WTC11 (cell line): ENCODE measurements around the gene CHRM2.

ENCODE experiments used
- CREB1 ChIP-seq: sonication (generic); formaldehyde crosslinking; IDR thresholded peaks from 2 replicates; pipeline ENCODE4 v1.8.0; 2023; ENCODE audit warnings: mild to moderate bottlenecking, missing genetic modification reagents
- ESRRA ChIP-seq: sonication (generic); formaldehyde crosslinking; IDR thresholded peaks from 2 replicates; pipeline ENCODE4 v1.8.1; 2022; ENCODE audit warnings: mild to moderate bottlenecking, missing genetic modification reagents, borderline replicate concordance
- FOXJ3 ChIP-seq: sonication (generic); formaldehyde crosslinking; IDR thresholded peaks from 2 replicates; pipeline ENCODE4 v1.9.0; 2021; ENCODE audit warnings: missing genetic modification reagents, mild to moderate bottlenecking, borderline replicate concordance
- MXD4 ChIP-seq: fragments of 250-450 bp; sonication (Bioruptor Pico); IDR thresholded peaks from 2 replicates; pipeline ENCODE4 v1.8.0; 2021; ENCODE audit warnings: mild to moderate bottlenecking, moderate library complexity, borderline replicate concordance
- NFATC4 ChIP-seq: fragments of 250-450 bp; sonication (Bioruptor Pico); IDR thresholded peaks from 2 replicates; pipeline ENCODE4 v1.9.0; 2021; ENCODE audit warnings: mild to moderate bottlenecking
- NFYB ChIP-seq: sonication (generic); formaldehyde crosslinking; conservative IDR thresholded peaks from 2 replicates; pipeline ENCODE4 v1.8.0; 2022; ENCODE audit warnings: low read depth, missing genetic modification reagents
- NR1H2 ChIP-seq: sonication (generic); formaldehyde crosslinking; IDR thresholded peaks from 2 replicates; pipeline ENCODE4 v1.9.0; 2021; ENCODE audit warnings: mild to moderate bottlenecking, moderate library complexity, missing genetic modification reagents
- SMAD3 ChIP-seq: sonication (generic); formaldehyde crosslinking; IDR thresholded peaks from 2 replicates; pipeline ENCODE4 v1.8.0; 2022; ENCODE audit warnings: missing genetic modification reagents, mild to moderate bottlenecking, borderline replicate concordance
- TF ChIP-seq, protein P1 (sequence below): fragments of 200-600 bp; IDR thresholded peaks from 2 replicates; pipeline ENCODE4 v1.8.0; 2022; ENCODE audit warnings: antibody characterized with exemption
- TF ChIP-seq, protein P2 (sequence below): sonication (generic); formaldehyde crosslinking; conservative IDR thresholded peaks from 2 replicates; pipeline ENCODE4 v1.8.1; 2023; ENCODE audit warnings: mild to moderate bottlenecking, low read depth, missing genetic modification reagents, moderate library complexity
- TF ChIP-seq, protein P3 (sequence below): sonication (generic); formaldehyde crosslinking; IDR thresholded peaks from 2 replicates; pipeline ENCODE4 v1.8.0; 2022; ENCODE audit warnings: mild to moderate bottlenecking, missing genetic modification reagents
- TF ChIP-seq, protein P4 (sequence below): sonication (generic); formaldehyde crosslinking; IDR thresholded peaks from 2 replicates; pipeline ENCODE4 v1.8.1; 2022; ENCODE audit warnings: low read depth, mild to moderate bottlenecking, moderate library complexity, missing genetic modification reagents, borderline replicate concordance
- TF ChIP-seq, protein P5 (sequence below): sonication (generic); formaldehyde crosslinking; IDR thresholded peaks from 2 replicates; pipeline ENCODE4 v1.8.0; 2022; ENCODE audit warnings: missing genetic modification reagents

DNA sequence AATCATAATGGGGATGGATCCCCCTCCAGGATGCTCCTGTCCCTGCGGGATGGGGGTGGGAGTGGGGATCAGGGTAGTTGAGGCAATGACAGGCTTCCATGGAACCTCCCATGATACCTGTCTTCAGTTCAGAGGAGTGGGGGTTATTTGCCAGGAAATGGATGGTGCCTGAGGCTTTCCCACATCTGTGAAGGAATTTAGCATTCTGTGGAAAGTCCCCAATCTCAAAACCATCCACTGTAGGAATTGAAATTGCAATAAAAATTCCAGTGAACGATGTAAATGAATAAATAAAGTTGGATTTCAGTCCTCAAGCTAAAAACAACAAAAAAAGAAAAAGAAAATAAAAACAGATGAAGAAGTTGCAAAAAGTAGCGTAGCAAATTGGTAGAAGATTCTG is 81.9 kb downstream of the CHRM2 start:
- TF ChIP-seq NR1H2 (CRISPR knock-in tag) (no peak), MXD4 (CRISPR knock-in tag) (no peak), SMAD3 (CRISPR knock-in tag) (no peak), FOXJ3 (CRISPR knock-in tag) (no peak), ESRRA (CRISPR knock-in tag) (no peak), NFYB (CRISPR knock-in tag) (no peak), CREB1 (CRISPR knock-in tag) (no peak), NFATC4 (no peak)
- TF ChIP-seq, protein P1, sequence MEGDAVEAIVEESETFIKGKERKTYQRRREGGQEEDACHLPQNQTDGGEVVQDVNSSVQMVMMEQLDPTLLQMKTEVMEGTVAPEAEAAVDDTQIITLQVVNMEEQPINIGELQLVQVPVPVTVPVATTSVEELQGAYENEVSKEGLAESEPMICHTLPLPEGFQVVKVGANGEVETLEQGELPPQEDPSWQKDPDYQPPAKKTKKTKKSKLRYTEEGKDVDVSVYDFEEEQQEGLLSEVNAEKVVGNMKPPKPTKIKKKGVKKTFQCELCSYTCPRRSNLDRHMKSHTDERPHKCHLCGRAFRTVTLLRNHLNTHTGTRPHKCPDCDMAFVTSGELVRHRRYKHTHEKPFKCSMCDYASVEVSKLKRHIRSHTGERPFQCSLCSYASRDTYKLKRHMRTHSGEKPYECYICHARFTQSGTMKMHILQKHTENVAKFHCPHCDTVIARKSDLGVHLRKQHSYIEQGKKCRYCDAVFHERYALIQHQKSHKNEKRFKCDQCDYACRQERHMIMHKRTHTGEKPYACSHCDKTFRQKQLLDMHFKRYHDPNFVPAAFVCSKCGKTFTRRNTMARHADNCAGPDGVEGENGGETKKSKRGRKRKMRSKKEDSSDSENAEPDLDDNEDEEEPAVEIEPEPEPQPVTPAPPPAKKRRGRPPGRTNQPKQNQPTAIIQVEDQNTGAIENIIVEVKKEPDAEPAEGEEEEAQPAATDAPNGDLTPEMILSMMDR, result no peak
- TF ChIP-seq, protein P2, sequence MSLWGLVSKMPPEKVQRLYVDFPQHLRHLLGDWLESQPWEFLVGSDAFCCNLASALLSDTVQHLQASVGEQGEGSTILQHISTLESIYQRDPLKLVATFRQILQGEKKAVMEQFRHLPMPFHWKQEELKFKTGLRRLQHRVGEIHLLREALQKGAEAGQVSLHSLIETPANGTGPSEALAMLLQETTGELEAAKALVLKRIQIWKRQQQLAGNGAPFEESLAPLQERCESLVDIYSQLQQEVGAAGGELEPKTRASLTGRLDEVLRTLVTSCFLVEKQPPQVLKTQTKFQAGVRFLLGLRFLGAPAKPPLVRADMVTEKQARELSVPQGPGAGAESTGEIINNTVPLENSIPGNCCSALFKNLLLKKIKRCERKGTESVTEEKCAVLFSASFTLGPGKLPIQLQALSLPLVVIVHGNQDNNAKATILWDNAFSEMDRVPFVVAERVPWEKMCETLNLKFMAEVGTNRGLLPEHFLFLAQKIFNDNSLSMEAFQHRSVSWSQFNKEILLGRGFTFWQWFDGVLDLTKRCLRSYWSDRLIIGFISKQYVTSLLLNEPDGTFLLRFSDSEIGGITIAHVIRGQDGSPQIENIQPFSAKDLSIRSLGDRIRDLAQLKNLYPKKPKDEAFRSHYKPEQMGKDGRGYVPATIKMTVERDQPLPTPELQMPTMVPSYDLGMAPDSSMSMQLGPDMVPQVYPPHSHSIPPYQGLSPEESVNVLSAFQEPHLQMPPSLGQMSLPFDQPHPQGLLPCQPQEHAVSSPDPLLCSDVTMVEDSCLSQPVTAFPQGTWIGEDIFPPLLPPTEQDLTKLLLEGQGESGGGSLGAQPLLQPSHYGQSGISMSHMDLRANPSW (CRISPR knock-in tag), result no peak
- TF ChIP-seq, protein P3, sequence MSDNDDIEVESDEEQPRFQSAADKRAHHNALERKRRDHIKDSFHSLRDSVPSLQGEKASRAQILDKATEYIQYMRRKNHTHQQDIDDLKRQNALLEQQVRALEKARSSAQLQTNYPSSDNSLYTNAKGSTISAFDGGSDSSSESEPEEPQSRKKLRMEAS (CRISPR knock-in tag), result no peak
- TF ChIP-seq, protein P4, sequence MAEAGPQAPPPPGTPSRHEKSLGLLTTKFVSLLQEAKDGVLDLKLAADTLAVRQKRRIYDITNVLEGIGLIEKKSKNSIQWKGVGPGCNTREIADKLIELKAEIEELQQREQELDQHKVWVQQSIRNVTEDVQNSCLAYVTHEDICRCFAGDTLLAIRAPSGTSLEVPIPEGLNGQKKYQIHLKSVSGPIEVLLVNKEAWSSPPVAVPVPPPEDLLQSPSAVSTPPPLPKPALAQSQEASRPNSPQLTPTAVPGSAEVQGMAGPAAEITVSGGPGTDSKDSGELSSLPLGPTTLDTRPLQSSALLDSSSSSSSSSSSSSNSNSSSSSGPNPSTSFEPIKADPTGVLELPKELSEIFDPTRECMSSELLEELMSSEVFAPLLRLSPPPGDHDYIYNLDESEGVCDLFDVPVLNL, result no peak
- TF ChIP-seq, protein P5, sequence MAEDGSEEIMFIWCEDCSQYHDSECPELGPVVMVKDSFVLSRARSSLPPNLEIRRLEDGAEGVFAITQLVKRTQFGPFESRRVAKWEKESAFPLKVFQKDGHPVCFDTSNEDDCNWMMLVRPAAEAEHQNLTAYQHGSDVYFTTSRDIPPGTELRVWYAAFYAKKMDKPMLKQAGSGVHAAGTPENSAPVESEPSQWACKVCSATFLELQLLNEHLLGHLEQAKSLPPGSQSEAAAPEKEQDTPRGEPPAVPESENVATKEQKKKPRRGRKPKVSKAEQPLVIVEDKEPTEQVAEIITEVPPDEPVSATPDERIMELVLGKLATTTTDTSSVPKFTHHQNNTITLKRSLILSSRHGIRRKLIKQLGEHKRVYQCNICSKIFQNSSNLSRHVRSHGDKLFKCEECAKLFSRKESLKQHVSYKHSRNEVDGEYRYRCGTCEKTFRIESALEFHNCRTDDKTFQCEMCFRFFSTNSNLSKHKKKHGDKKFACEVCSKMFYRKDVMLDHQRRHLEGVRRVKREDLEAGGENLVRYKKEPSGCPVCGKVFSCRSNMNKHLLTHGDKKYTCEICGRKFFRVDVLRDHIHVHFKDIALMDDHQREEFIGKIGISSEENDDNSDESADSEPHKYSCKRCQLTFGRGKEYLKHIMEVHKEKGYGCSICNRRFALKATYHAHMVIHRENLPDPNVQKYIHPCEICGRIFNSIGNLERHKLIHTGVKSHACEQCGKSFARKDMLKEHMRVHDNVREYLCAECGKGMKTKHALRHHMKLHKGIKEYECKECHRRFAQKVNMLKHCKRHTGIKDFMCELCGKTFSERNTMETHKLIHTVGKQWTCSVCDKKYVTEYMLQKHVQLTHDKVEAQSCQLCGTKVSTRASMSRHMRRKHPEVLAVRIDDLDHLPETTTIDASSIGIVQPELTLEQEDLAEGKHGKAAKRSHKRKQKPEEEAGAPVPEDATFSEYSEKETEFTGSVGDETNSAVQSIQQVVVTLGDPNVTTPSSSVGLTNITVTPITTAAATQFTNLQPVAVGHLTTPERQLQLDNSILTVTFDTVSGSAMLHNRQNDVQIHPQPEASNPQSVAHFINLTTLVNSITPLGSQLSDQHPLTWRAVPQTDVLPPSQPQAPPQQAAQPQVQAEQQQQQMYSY (CRISPR knock-in tag), result no peak
